ENCODE measurements around the gene ELMO1. TPM values are rescaled to one million over a fixed set of nuclear protein-coding genes. Genes with fewer than 3 reads are reported as not detected.
A peak's percentile ranks its signal among the peaks of the same experiment; 100 is the strongest.

ELMO1 gene
- total and polyA plus RNA-seq, 2 donors from 2014 or later = 6.0 to 35.4 TPM

DNA sequence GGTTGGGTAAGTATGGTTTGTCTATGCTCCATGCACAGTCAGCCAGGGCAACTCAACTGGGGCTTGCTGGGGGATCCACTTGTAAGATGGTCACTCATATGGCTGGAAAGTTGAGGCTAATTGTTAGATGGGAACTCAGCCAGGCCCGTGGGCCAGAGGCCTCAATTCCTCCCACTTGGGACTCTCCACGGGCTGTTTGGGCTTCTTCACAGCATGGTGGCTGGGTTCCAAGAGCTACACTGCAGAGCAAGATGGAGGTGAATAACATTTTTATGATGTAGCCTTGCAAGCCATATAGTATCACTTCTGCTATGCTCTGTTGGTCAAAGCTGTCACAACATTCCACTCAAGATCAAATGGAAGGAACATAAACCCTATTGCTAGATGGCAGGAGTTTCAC, 39.2 kb downstream of the ELMO1 start:
- H3K36me3 ChIP-seq (ENCODE audit: control insufficient read depth in 2 of 3, insufficient read depth in 3 of 3, low read length in 3 of 3) = no peaks in the 10 kb centered on the region
- TF ChIP-seq, protein P1, sequence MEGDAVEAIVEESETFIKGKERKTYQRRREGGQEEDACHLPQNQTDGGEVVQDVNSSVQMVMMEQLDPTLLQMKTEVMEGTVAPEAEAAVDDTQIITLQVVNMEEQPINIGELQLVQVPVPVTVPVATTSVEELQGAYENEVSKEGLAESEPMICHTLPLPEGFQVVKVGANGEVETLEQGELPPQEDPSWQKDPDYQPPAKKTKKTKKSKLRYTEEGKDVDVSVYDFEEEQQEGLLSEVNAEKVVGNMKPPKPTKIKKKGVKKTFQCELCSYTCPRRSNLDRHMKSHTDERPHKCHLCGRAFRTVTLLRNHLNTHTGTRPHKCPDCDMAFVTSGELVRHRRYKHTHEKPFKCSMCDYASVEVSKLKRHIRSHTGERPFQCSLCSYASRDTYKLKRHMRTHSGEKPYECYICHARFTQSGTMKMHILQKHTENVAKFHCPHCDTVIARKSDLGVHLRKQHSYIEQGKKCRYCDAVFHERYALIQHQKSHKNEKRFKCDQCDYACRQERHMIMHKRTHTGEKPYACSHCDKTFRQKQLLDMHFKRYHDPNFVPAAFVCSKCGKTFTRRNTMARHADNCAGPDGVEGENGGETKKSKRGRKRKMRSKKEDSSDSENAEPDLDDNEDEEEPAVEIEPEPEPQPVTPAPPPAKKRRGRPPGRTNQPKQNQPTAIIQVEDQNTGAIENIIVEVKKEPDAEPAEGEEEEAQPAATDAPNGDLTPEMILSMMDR (IDR thresholded peaks at IDR 0.05; ENCODE audit: borderline replicate concordance, extremely low read depth, insufficient read depth) = no peak
- H3K4me1 ChIP-seq (ENCODE audit: control insufficient read depth in 2 of 3, insufficient read depth in 2 of 3, low read depth in 1 of 3, low read length in 3 of 3) = peaks cover 0 to 4% (median 0%) of the 10 kb centered on the region in 3 donors
- H3K4me3 ChIP-seq (ENCODE audit: low read length in 3 of 3) = no peak overlapping the region
- FAIRE-seq (no peak), DNase-seq (no peak)
- H3K9me3 ChIP-seq (ENCODE audit: control insufficient read depth in 2 of 3, insufficient read depth in 1 of 3, low read length in 3 of 3) = no peaks in the 10 kb centered on the region
- no peaks in the 10 kb centered on the region for H3K27me3 ChIP-seq (ENCODE audit: control insufficient read depth, insufficient read depth, low read length)
- intact Hi-C loops (cut with DNase I) = no loop called here
- no peak overlapping the region for H3K27ac ChIP-seq (ENCODE audit: low read depth in 2 of 2, low read length in 2 of 2)
- H3K9ac ChIP-seq (ENCODE audit: low read length in 3 of 3) = no peak overlapping the region

DNA sequence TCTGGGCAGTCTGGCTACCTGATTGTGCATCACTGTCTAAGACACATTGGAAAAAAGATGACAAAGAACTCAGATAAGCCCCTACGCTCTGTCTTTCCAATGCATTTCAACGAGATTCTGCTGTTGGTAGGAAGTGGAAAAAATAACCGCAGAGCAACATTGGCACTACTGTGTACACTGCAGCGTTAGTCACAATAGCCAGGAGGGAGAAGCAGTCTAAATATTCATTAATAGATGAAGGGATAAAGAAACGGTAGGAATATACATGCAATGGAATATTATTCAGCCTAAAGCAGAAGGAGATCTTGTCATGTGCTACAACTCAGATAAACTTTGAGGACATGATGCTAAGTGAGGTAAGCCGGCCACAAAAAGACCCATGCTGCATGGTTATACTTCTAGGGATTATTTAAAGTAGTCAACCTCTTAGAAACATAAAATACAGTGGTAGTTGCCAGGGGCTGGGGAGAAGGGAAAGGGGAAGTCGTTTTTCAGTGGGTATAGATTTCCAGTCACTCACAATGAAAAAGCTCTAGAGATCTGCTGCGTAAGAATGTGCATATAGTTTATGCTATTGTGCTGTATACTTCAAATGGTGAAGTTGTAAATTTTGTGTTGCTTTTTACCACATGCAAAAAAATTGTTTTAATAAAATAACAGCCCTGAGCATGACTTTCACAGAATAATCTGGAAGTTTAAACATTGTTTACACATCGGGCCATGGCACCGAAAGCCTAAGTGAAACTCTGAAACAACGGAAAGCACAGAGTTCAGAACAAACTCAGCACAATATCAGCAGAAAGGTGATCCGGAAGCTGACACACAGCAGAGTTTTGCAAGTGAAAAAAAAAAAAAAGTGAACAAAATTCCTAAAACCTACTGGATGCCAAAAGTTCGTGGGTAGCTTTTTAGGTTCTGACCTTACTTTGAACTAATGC, 40.1 kb downstream of the ELMO1 start:
- intact Hi-C loops (cut with DNase I) = no loop called here
- no peak for FAIRE-seq
- TF ChIP-seq, protein P1 (IDR thresholded peaks at IDR 0.05; ENCODE audit: borderline replicate concordance, extremely low read depth, insufficient read depth) = no peak
- Histone ChIP-seq H3K36me3 (ENCODE audit: control insufficient read depth in 2 of 3, insufficient read depth in 3 of 3, low read length in 3 of 3) (no peaks in the 10 kb centered on the region), H3K27ac (ENCODE audit: low read depth in 2 of 2, low read length in 2 of 2) (no peak overlapping the region), H3K4me3 (ENCODE audit: low read length in 3 of 3) (no peak overlapping the region), H3K9ac (ENCODE audit: low read length in 3 of 3) (no peak overlapping the region), H3K4me1 (ENCODE audit: control insufficient read depth in 2 of 3, insufficient read depth in 2 of 3, low read depth in 1 of 3, low read length in 3 of 3) (peaks cover 0 to 4% (median 0%) of the 10 kb centered on the region in 3 donors), H3K9me3 (ENCODE audit: control insufficient read depth in 2 of 3, insufficient read depth in 1 of 3, low read length in 3 of 3) (no peaks in the 10 kb centered on the region), H3K27me3 (ENCODE audit: control insufficient read depth, insufficient read depth, low read length) (no peaks in the 10 kb centered on the region)
- DNase-seq = no peak

DNA sequence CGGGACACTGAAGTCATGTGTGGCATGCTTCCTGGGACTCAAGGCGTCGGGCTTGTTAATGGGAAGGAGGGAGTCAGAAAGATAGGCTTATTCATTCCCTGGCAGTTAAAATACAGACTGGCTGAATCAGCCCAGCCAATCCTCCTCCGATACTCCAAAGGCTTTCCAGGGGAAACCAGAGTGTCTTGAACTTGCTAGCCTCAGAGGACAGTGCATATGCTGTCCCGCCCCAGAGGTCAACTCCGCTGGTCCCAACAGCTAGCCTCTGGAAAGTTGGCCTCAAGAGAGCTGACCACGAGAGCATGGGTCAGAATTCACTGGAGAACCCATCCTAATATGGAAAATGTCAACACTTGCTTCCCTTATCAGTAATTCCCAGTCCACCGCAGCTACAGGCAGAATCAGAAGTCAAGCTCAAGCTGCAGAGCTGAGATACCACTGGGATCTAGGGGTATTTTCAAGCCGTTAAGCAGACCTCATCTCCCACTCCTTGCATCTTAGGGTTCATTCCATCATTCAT, 43.0 kb downstream of the ELMO1 start:
- peak in 1 of 5 donors; percentile 94 for DNase-seq
- Histone ChIP-seq H3K36me3 (ENCODE audit: control insufficient read depth in 2 of 3, insufficient read depth in 3 of 3, low read length in 3 of 3) (no peaks in the 10 kb centered on the region), H3K27me3 (ENCODE audit: control insufficient read depth, insufficient read depth, low read length) (no peaks in the 10 kb centered on the region), H3K4me3 (ENCODE audit: low read length in 3 of 3) (no peak overlapping the region), H3K9ac (ENCODE audit: low read length in 3 of 3) (no peak overlapping the region), H3K9me3 (ENCODE audit: control insufficient read depth in 2 of 3, insufficient read depth in 1 of 3, low read length in 3 of 3) (no peaks in the 10 kb centered on the region), H3K27ac (ENCODE audit: low read depth in 2 of 2, low read length in 2 of 2) (no peak overlapping the region), H3K4me1 (ENCODE audit: control insufficient read depth in 2 of 3, insufficient read depth in 2 of 3, low read depth in 1 of 3, low read length in 3 of 3) (peaks cover 0 to 4% (median 0%) of the 10 kb centered on the region in 3 donors)
- TF ChIP-seq, protein P1 (IDR thresholded peaks at IDR 0.05; ENCODE audit: borderline replicate concordance, extremely low read depth, insufficient read depth) = no peak
- intact Hi-C loops (cut with DNase I) = no loop called here
- FAIRE-seq = no peak

Measured in kidney (tissue), 14 donors.